CD1c-positive myeloid dendritic cell (primary cell): ENCODE data around the gene GMNN.

Source experiments
- DNase-seq: peaks from one replicate; pipeline ENCODE4 v3.0.0-alpha.2; 2016; ENCODE audit errors: extremely low spot score

GMNN gene

GRCh38 chr6:24807584-24807983, 32.8 kb downstream of the GMNN start:
- DNase-seq = no peak

- DNase-seq = no peak
Observed at GRCh38 chr6:24809728-24810127, 35.0 kb downstream of the GMNN start.

- DNase-seq = no peak
Observed at GRCh38 chr6:24818346-24818745, 43.6 kb downstream of the GMNN start.

DNA sequence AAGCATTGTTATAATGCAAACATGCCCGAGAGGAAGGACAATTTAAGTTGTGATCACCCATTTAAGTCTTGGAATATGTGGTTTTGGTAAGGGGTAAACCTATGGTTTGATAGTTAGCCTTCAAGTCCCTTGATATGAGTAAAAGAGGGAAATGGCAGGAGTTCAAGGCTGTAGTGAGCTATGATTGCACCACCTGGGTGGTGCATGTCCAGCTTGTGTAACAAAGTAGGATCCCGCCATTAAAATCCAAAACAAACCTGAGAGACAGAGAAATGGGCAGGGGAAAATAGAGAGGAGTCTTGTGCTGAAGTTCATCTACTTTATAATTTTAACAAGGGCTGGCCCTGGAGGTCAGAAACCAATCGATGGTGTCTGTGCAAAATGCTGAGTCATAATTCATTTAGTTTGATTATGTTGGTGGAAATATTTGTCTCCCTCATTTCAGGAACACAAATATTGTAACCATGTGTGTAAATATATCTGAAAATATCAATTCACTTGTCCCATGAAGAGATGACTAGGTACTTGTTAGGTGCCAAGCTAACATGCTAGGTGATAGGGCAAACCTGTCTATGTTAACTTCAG, 47.2 kb downstream of the GMNN start:
- DNase-seq = no peak

DNA sequence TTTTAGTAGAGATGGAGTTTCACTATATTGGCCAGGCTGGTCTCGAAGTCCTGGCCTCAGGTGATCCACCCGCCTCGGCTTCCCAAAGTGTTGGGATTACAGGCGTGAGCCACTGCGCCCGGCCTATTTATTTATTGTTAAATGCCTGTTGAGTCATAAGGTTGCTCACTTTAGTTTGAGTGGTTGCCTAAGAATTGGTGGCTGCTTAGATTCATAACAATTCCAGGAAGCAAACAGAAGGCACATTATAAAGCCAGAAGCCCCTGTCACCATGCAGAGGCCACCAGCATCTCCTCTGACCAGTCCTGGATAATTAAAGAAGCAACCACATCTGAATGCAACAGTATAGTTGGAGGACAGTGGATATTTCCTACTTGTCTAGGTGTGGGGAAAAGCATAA, 48.0 kb downstream of the GMNN start:
- DNase-seq = no peak

GRCh38 chr6:24823185-24823584, 48.4 kb downstream of the GMNN start:
- no peak for DNase-seq

DNA sequence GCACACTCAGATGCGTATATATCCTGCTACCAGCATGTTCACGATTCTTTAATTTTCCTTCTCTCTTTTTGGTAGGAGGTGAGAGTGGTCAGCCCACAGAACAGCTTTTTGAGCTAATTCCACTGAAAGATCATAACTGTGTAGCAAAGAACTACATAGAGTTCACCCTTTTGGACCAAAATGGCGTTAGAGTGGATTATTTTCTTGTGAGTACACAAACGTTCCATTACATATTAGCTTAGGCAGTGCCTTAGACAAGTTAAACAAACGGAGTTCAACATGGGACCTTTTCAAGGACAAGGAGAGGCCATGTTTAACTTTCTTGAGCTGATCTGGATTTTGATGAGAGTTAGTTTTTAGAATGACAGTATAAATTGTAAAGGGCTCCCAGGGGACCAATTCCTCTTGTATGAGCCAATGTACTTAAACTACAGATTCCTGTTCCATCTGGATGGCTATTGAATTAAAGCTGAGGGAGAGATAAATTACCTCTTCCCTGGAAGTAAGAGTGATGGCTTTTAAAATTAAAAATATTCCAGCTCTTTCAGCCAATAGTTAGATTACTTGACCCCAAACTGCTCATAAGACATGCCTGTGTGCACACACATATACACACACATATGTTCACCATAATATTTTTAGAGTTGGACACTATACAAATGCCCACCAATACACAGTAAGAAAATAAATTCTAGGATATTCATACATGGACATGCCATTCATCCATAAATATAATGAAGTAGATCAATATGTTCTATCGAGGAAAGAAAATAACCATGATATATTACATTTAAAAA, 49.6 kb downstream of the GMNN start:
- no peak for DNase-seq

DNA sequence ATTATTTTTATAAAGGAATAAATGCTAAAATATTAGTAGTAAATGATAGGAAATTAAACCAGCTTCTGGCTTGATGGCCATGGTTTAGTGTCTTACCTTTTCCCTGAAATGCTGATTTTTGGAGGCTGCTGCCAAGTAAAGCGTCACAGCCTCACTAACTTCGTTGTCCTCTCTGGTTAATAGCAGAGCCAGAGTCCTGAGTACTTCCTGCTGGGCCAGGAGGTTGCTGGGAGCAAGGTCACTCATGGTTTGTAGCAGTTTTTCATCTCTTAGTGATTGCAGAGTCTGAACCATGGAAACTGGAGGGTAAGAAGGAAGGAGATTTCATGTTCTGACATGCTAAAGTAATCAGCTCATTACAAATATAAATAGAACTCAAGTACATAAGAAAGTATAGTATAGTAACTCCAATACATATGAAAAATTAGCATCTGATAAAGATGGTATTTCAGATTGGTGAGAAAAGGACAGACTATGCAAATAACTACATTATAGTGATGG, 50.4 kb downstream of the GMNN start:
- DNase-seq = no peak

GRCh38 chr6:24827162-24827561, 52.4 kb downstream of the GMNN start:
- no peak for DNase-seq

DNA sequence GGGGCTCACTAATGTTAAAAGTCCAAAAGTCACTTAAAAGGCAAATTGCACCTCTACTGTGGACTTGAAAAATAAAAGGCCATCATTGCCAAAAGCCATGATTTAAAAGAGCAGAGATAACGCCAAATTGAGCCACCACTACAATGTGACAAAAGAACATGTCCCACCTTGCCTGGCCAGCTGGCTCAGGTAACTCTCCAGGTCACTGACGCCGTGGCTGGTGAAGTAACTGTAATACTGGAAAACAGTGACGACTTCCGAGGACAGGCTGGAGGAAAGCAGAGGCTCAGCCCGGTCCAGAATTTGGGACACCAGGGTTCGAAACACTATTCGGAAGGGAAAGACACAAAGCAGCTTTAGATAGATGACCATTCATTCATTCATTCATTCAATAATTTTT, 53.2 kb downstream of the GMNN start:
- no peak for DNase-seq

DNA sequence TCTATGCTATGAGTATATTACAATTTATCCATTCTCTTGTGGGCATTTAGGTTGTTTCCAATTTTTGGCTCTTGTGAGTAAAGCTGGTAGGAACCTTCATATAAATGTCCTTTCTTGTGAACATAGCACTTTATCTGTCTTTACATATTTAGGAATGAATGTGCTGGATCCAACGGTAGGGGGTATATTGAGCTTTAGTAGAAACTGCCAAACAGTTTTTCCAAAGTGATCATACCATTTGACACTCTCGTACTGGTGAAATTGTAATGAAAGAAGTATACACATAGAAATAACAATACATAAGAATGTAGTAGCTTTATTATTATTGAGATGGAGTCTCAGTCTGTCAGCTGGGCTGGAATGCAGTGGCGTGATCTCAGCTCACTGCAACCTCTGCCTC, 54.9 kb downstream of the GMNN start:
- DNase-seq = no peak

- no peak for DNase-seq
Observed at GRCh38 chr6:24831771-24832716, 57.3 kb downstream of the GMNN start.

DNA sequence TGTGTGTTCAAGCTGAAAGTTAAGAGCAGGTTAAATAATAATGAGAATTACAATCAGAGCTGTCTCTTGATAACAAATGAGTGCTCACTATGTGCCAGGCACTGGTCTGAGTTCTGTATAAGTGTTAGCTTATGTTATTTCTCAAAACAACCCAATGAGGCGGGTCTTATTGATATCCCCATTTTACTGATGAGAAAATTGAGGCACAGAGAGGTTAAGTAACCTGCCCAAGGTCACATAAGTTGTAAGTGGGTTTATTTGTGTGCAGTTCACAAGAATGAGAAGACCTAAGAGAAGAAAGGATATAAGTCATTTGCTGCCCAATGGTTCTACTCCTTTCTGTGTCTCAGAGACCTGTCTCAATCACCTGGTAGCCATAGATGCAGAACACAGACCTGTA, 58.1 kb downstream of the GMNN start:
- no peak for DNase-seq

GRCh38 chr6:24833711-24834386, 59.1 kb downstream of the GMNN start:
- no peak for DNase-seq
